ENCODE measurements around the gene MEN1.

- no peak for TF ChIP-seq POLR2A (IDR thresholded peaks at IDR 0.05)
- TF ChIP-seq CTCF (IDR thresholded peaks at IDR 0.05): no peak
- TF ChIP-seq POLR2AphosphoS5 (IDR thresholded peaks at IDR 0.05): no peak
- TF ChIP-seq EP300 (IDR thresholded peaks at IDR 0.05): no peak
Measured at GRCh38 chr11:64837887-64838351, 27.6 kb upstream of the MEN1 start.
